Adrenal gland (tissue), 5 donors: Measurements from ENCODE around the gene TMEM270.

ENCODE experiments used
- POLR2A ChIP-seq, 2 donors: fragments of 450-650 bp; IDR thresholded peaks; one replicate each; pipeline ENCODE4 v1.6.1; 2017; ENCODE audit warnings: antibody characterized with exemption in 2 of 2, mild to moderate bottlenecking in 2 of 2, moderate library complexity in 1 of 2
- TF ChIP-seq, protein P1 (sequence below), 6 experiments: fragments of 450-650 bp in 4 of 6; fragments of 200-600 bp in 2 of 6; sonication (generic) in 1 of 6; IDR thresholded peaks; 1 replicate in 5 of 6; 2 replicates in 1 of 6; pipeline versions ENCODE4 v1.5.1 to v1.8.0; 2016 to 2021; ENCODE audit warnings: antibody characterized with exemption in 6 of 6, mild to moderate bottlenecking in 2 of 6, moderate library complexity in 1 of 6
- donor health status: DM: no; HTN: no; CAD: no.

DNA sequence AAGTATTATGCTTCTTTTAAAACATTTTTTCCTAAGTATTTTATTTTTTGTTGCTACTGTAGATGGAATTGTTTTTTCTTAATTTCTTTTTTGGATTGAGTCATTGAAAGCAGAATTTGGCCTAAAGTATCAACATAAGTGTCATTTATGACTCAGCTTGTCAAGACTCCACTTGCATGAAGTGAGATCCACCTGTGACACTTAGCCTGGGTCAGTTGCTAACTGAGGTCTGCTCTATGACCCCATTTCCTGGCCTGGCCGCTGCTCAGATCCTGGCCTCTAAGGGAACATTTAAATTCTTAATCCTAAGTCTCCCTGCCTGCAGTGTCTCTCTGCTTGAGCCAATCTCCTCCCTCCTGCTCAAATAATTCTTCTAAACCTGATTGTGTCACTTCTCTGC, 35.5 kb downstream of the TMEM270 start:
- TF ChIP-seq, protein P1, sequence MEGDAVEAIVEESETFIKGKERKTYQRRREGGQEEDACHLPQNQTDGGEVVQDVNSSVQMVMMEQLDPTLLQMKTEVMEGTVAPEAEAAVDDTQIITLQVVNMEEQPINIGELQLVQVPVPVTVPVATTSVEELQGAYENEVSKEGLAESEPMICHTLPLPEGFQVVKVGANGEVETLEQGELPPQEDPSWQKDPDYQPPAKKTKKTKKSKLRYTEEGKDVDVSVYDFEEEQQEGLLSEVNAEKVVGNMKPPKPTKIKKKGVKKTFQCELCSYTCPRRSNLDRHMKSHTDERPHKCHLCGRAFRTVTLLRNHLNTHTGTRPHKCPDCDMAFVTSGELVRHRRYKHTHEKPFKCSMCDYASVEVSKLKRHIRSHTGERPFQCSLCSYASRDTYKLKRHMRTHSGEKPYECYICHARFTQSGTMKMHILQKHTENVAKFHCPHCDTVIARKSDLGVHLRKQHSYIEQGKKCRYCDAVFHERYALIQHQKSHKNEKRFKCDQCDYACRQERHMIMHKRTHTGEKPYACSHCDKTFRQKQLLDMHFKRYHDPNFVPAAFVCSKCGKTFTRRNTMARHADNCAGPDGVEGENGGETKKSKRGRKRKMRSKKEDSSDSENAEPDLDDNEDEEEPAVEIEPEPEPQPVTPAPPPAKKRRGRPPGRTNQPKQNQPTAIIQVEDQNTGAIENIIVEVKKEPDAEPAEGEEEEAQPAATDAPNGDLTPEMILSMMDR (IDR thresholded peaks at IDR 0.05) = no peak
- no peak for TF ChIP-seq POLR2A (IDR thresholded peaks at IDR 0.05)
